MCF 10A (cell line): ENCODE results near the gene TMIGD1. TPM values are rescaled to one million over a fixed set of nuclear protein-coding genes. Genes with fewer than 3 reads are reported as not detected.

Source experiments
- BruUV-seq: library from RNA; stranded (reverse); fragments of 400-500 nt; replicated peaks from 2 replicates; lab custom pipeline; 2021; lab: Mats Ljungman, UMichigan
- CTCF ChIA-PET: fragments of 300-600 bp; sonication (Branson Sonifier 250); formaldehyde crosslinking; extraction: SDS; loops from one replicate; lab custom pipeline; 2021; ENCODE audit warnings: antibody characterized with exemption, inconsistent platforms; lab: Yijun Ruan, JAX
- POLR2A ChIA-PET: fragments of 300-600, 350-650 bp; sonication (Branson Sonifier 250); formaldehyde crosslinking; extraction: SDS; loops from one replicate; lab custom pipeline; 2020; ENCODE audit warnings: antibody characterized with exemption, inconsistent platforms; lab: Yijun Ruan, JAX
- DNase-seq: peaks from one replicate; pipeline ENCODE4 v3.0.0-alpha.2; 2018; ENCODE audit not compliant: unreplicated experiment
- H3K27ac Mint-ChIP-seq: one replicate; pipeline ENCODE4 v1.8.0; 2022; ENCODE audit warnings: mild to moderate bottlenecking, low read depth, mixed read lengths; ENCODE audit not compliant: unreplicated experiment
- H3K27me3 Mint-ChIP-seq: one replicate; pipeline ENCODE4 v1.8.0; 2022; ENCODE audit warnings: mixed read lengths; ENCODE audit not compliant: insufficient read depth, unreplicated experiment
- H3K36me3 Mint-ChIP-seq: one replicate; pipeline ENCODE4 v1.8.0; 2022; ENCODE audit warnings: mild to moderate bottlenecking, moderate library complexity, mixed read lengths; ENCODE audit not compliant: insufficient read depth, unreplicated experiment
- H3K4me1 Mint-ChIP-seq: one replicate; pipeline ENCODE4 v1.8.0; 2022; ENCODE audit warnings: mixed read lengths; ENCODE audit not compliant: insufficient read depth, unreplicated experiment
- H3K4me3 Mint-ChIP-seq: one replicate; pipeline ENCODE4 v1.8.0; 2022; ENCODE audit warnings: mild to moderate bottlenecking, moderate library complexity, mixed read lengths; ENCODE audit not compliant: unreplicated experiment
- H3K9me3 Mint-ChIP-seq: one replicate; pipeline ENCODE4 v1.8.0; 2022; ENCODE audit warnings: mixed read lengths; ENCODE audit not compliant: unreplicated experiment
- CTCF ChIP-seq: fragments of 200-600 bp; IDR thresholded peaks from one replicate; pipeline ENCODE4 v1.8.0; 2022; ENCODE audit warnings: antibody characterized with exemption, mild to moderate bottlenecking; ENCODE audit not compliant: unreplicated experiment
- intact Hi-C: fragments of 100-400 bp; cut with micrococcal nuclease; formaldehyde crosslinking; loops from 2 replicates; pipeline ENCODE4 v1.14.1; 2022
- total RNA-seq: library from RNA; stranded (reverse); gene quantifications from 2 replicates; pipeline ENCODE4 v1.2.3, GENCODE V29; 2022

The TMIGD1 gene
- total RNA-seq, 1 experiment from 2014 or later: not detected

- no peaks in the 10 kb centered on the region for H3K27me3 Mint-ChIP-seq
- H3K9me3 Mint-ChIP-seq: no peaks in the 10 kb centered on the region
- no peak for TF ChIP-seq CTCF
- intact Hi-C loops: no loop called here
- H3K27ac Mint-ChIP-seq: no peak overlapping the region
- DNase-seq: no peak
- H3K36me3 Mint-ChIP-seq: peaks cover 60% of the 10 kb centered on the region
- H3K4me3 Mint-ChIP-seq: no peak overlapping the region
- H3K4me1 Mint-ChIP-seq: no peaks in the 10 kb centered on the region
- POLR2A ChIA-PET: no interaction called here
- no TSS peak for BruUV-seq
- CTCF ChIA-PET: interaction anchor here (0.6 kb wide), 2 partner anchors 140 to 175 kb away, joined by 3 to 5 read pairs; no protein-coding TSS in a partner anchor
Observed at GRCh38 chr17:30267625-30268024, 66.2 kb downstream of the TMIGD1 start.

Other genes with a start within 250 kb of the TMIGD1 start
- gene NSRP1, start 217.2 kb downstream of the TMIGD1 start, total RNA-seq: 40.8 and 57.3 TPM in 2 replicates
- gene SLC6A4, start 98.4 kb downstream of the TMIGD1 start, total RNA-seq: not detected in 2 replicates
- gene BLMH, start 42.1 kb downstream of the TMIGD1 start, total RNA-seq: 28.2 and 28.3 TPM in 2 replicates
- 47.9 and 67.4 TPM in 2 replicates for gene CPD, start 44.9 kb upstream of the TMIGD1 start, total RNA-seq
- gene GOSR1, start 143.4 kb upstream of the TMIGD1 start, total RNA-seq: 57.6 and 69.4 TPM in 2 replicates